Inferior parietal cortex (tissue), 1 donor: ENCODE measurements around the gene PLA2G4E.

ENCODE experiments used
- DNase-seq: peaks from one replicate; pipeline ENCODE4 v3.0.0-alpha.2; 2016; ENCODE audit errors: extremely low spot score

Gene PLA2G4E

DNA sequence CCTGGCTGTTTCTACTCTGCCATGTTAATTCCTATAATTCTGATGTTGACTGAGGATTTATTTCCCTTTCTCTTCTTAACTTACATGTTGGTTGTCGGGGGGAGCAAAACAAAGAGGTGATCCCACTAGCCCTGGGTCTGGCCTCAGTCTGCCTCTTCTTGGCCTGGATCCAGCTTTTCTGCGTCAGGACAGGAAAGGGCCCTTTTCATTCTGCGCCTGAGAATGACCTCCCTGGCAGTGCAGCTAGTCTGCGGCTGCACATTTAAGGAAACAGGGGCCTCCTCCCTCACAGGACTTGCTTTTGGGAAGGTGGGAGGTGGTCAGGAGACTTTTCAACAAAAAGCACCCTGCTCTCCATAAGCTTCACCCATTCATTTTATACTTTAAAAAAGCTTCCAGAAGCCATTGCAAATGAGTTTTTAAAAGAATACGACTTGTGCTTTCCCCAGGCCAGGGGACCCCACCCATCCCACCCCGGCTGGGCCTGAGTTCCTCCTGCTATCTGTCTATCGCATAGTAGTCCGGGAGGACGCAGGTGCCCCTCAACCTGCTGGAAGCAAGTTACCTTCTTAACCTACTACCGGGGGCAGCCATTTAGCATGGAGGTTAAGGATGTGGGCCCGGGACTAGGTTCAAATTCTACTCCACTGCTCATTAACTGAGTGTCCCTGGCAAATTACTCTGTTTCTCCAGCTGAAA, 27.2 kb downstream of the PLA2G4E start:
- DNase-seq, result no peak

DNA sequence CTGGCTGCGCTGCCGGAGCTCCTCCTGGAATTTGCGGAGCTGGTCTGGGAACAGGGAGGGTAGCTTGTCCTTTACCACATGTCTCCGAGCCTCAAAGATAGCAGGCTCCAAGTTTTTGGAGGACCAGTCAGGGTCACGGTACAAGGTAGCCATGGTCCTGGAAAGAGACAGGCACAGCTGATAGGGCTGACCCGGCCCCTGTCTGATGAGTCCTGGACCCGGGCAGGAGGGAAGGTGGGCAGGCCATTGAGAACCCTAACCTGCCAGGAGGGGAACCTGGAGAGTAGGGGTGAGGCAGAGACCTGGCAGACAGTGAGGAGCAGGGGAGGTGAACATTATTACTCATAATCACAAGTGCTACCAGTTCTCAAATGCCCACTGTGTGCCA, 28.0 kb downstream of the PLA2G4E start:
- no peak for DNase-seq

DNA sequence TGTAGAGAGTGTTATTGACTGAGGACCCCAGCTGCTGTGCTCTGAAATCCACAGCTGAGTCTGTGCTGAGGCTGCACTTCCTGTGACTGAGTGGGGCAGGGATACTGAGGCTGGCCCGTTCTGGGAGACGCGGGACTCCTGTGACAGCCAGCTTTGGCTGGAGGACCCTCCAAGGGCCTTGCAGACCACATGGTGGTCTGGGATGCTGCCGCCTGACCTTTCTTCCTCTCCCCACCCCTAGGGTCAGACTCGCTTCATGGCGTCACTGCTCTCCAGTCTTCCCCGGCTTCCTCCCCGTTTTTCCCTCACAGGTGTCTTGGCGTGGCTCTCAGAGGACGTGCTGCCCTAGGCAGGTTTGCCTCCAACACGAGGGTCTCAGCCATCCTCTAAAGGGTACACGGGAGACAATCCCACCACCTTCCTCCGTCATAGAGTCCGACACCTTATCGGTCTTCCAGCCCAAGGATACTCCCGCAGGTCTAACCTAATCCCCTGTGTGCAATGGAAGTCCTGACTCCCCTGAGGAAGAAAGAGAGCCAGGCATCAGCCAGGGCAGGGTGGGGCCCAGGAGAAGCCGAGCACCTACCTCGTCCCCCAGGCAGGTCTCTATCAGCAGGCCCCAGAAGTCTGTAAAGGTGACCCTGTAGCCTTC, 28.6 kb downstream of the PLA2G4E start:
- DNase-seq, result no peak

DNA sequence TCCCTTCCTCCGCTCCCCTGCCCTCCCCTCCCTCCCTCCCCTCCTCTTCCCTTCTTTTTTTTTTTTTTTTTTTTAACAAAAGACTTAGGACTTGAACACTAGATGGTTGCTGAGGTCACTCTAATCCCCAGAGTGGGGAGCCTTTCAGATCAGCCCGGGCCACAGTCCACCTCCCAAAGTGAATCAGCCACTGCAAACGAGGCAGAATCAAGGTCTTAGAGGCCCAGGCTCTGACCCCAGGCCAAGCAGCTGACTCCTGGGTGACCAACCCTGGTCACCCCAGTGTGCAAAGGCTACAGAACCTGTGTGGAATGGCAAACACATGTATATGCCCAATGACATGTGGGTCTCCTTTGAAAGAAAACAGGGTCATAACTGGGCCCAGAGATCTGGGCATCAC, 30.2 kb downstream of the PLA2G4E start:
- DNase-seq, result no peak

DNA sequence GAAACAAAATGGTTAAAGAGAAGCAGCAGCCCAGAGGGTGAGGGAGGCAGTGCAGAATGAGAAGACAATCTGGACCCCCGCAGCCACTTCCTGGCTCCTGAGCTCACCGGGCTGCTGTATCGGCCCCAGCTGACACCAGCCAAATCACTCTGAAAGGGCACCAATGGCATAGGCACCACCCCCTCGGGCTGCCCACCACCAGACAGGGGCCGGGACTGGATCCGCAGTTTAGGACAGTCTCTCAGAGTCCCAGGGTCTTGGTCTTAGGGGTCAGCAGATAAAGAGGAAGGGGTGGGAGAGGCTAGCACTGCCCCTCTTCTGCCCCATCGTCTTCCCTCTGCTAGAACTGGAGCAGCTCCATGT, 30.6 kb downstream of the PLA2G4E start:
- no peak for DNase-seq

DNA sequence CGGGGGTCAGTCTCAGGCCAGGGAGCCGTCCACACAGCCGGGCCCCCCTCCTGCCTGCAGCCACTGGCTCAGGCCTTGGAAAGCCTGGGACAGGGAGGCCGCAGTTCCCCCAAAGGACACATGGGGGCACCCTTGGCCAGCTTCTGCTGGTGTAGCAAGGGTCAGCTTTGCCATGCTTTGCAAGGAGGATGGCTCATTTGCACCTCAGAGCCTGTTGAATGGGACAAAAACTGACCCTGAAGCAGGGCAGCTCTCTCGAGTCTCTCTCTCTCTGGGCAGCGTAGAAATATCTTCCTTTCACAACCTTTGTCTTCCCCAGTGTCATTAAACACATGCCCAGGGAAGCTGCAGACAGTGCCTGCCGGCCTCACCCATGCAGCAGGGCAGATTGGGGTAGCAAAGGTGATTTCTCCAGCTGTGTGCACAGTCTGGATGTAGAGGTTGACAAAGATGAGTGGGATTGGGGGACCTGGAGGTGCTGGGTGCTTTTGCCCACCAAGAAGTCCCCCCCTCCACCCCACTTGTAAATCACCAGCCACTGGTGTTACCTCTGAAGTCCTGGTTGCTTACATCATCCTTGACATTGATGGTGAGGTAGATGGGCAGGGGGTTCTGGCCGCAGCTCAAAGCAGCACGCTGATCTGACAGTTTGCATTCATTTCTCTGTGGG, 31.1 kb downstream of the PLA2G4E start:
- peak; percentile 85 for DNase-seq

DNA sequence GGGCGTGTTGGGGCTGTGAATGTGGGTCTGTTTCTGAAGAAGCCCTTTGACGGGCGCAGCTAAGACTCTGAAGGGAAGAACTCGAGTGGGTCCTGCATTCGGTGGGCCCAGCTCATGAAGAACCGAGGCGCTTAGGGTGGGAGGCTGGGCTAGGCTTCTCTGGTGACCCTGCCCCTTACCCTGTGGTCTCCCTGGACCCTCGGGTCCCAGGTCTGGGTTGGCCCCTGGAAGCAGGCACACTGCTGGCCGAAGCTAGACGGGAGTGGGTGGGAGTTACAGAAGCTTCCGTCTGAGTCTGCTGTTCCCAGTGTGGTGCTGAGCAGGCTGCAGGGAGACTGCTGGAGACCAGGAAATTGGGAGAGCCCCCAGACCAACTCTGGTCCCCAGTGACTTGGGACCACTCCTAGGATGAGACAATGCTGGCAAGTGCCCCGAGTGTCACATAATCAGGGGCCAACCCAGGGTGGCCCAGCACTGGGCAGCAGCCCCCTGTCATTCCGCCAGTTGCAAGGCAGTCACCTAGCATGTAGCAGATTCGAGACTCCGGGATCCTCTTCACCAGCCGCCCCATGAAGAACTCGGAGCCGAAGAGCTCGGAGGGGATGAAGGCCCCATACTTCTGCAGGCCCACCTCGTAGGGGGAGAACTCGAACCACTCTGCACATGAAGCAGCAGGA, 31.8 kb downstream of the PLA2G4E start:
- DNase-seq, result no peak

DNA sequence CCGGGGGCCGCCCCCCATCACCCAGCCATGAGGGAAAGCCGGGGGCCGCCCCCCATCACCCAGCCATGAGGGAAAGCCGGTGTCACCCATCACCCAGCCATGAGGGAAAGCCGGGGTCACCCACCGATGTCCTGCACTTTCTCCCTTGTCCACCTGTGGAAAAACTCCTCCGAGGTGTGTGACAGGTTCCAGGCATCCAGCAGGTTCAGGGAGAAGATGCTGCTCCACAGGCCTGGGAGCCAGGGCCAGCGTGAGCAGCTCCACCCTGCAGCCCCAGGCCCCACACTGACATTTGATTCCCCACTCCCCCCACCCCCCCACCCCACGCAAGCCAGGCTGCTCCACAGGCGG, 32.9 kb downstream of the PLA2G4E start:
- DNase-seq, result no peak

DNA sequence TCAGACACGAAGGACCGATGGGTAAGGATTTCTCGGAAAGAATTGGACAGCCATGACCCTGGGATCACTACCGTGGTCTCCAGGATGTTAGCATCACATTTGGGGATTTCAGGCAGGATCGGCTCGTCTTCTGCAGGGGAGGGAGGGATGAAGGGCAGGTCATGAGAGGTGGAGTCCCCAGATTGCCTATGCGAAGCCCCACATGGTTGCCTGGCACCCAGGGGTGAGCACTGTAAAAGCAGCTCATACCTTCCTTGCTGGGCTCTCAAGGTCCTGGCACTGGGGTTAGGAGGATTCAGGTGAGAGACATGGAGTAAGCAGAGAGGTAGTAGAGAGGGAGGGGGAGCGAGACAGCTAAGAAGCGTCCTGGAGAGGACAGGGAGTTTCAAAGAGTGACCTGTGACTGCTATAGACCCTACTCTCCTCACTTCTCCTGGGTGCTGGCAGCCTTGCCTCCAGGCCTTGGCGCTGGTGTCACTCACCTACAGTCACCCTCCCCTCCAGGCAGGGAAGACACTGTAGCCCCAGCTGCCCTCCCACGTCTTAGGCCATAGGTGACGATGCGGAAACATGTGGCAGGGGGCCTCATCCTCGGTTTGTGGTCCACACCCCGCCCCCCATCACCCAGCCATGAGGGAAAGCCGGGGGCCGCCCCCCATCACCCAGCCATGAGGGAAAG, 33.5 kb downstream of the PLA2G4E start:
- no peak for DNase-seq

DNA sequence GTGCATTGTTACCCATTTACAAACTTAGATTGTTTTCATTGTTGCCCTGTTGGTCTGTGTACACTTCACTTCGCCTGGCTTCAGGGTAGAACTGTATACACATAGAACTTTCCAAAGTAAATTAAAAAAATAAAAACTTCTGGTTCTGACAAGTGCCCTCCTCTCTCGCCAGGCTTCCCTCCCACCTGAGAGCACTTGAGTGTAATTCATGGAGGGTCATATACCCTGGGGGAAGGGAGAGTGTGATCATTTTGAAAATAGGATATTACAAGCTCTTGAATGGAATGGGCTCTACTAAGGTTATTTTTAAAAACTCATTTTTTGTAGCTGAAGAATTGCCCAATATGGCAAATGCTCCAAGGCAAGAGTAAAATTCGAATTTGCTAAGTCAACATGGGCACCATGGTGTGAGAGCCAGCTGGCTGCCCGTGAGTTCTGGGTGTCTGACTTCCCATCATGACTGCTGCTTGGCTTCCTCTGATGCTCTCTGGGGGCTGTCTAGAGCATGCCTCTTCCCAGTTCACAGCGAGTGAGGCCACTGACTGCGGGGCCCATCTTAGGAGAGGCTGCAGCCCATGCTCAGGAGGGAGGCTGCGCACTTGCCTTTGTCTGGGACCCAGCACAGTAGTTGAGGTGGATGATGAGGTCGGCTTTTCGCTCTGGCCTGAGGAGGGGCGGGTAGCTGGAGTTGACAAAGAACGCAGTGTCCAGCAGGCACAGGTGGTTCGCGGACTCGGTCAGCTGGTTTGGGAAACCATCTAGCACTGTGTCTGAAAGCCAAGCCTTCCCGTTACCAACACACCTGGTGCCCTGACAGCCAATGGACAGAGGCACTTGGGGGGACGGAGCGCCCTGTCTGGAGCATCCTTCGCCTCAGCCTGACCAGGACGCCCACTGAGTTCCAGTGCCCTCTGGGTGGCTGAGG, 35.3 kb downstream of the PLA2G4E start:
- DNase-seq, result no peak

DNA sequence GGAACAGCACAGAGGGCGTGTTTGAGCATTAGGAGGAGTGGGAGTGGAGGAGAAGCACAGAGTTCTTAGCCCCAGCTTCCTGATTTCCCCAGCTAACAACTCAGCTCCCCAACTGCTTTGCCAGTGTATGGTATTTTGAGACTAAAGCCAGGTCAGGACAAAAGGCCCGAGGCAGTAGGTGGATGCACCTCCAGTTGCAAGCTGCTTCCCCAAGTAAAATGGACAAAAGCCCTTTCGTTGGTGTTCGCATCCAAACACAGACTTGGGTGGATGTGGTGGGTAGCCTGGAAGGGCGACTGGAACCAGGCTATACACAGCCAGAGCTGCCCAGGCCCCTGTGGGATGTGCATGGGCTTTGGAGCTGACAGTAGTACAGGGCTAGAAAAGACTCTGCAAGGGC, 36.2 kb downstream of the PLA2G4E start:
- DNase-seq, result no peak

DNA sequence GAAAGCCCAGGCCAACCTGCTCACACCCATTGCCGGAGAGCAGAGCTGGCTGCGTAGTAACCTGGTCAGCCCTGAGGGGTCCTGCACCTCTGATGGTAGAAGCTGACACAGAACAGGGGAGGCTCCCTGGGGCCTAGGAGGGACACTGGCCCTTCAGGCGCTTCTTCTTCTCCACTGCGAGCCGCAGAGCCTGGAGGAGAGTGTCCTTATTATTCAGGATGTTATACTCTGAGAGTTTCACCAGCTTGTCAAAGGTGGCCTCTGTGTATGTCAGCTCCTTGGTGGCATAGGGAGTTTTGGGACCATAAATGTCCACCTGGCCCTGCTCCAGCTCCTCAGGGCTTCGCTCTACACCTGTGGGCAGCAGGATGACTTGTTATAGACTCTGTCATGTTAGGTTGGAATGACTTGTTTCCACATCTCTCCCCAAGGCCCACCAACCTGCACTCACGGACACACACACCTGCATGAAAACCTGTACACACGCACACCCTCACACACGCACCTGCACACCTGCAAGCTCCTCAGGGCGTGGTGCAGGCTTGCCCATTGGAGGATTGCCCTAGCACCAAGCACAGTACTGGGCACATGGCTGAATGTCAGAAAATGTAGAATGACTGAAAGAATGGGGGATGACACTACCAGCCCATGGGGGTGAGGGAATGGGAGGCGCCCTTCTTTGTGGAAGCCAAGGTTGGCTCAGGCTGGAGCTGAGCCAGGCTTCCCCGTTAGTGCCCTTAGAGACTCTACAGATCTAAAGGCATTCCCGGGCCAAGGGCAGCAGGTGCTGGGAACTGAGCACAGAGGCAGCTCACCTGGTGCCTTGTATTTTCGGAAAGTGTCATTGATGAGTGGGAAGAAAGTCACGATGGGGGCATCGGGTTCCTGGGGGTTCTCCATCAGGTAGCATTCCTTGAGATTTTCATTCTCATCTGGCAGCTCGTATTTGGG, 36.9 kb downstream of the PLA2G4E start:
- DNase-seq, result no peak

DNA sequence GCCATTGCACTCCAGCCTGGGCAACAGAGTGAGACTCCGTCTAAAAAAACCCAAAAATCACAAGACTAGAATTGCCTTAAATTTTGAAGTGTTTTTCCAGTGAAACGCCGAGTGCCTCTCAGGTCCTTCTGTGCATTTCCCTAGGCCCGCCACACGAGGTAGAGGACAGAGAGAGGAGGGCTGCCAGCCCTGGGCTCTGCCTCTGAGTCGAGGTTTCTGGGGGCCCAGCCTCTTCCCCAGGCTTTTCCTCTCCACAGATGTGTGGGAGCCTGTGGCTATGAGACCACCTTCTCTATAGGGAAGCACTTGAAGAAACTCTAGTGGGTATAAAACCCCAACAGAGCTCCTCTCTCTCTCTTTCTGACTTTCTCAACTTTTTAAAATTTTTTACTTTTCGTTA, 37.6 kb downstream of the PLA2G4E start:
- DNase-seq, result no peak

DNA sequence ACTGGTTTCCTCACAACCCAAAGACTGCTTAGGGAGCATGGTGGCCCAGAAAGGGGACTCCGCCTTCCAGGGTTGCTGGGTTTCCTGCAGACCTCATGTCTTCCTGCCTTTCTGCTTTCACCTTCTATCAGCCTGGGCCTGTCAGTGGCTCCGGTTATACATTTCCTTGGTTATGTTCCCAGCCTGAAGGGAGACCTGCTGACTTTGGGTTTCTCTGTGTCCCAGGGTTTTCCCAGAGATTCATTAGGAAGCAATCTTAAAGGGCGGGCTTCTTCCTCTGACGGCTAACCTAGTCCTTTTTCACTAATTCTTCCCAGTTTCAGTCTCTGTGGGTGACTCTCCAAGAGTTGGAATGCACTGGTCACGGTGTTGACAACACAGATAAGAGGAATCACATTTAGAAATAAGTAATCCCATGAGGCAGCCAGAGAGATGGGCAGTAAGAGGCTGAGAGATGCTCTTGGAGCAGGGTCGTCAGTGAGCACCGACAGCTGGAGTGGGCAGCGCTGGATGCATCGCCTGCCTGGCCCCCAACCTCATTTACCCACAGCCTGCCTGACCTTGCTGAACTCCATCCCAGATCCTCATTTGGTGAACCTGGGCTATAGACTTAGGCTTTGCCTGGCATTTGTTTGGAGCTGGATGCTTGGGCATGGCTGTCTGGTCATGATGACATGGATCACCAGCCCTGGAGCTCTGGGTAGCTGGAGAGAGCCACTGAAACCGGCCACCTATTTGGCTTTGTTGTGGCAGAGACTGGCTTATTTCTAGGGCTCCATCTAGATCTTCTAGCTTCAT, 38.5 kb downstream of the PLA2G4E start:
- DNase-seq, result no peak

DNA sequence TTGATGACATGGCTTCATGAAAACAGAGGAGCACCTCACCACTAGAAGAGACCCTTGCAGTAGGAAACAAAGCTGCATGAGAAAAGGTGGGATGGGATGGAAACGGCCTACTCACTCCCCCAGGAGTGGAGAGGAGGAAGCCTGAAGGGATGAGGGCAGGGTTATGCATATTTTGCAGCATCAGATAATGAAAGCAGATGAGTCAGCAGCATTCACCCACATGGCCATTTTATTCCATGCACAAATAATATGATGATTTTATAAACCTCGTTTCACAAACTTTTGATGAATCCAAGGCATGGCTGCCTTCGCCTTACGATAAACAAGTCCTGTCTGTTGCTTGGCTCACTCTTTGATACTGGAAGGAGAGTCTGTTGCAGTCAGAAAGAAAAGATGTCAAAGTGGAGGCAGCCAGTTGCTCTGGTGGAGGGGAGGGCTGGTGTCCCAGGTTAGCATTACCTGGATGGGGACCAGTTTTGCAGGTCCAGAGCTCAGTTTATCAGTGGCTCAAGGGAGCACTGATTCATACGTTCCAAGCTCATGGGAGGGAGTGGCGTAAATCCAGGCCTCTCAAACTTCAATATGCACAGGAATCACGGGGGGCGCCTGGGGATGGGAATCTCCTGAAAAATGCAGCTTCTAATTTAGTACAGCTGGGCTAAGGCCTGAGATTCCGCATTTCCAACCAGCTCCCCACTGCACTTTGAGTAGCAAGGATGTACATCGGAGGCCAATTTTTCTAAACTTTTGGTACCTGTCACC, 39.3 kb downstream of the PLA2G4E start:
- DNase-seq, result no peak

DNA sequence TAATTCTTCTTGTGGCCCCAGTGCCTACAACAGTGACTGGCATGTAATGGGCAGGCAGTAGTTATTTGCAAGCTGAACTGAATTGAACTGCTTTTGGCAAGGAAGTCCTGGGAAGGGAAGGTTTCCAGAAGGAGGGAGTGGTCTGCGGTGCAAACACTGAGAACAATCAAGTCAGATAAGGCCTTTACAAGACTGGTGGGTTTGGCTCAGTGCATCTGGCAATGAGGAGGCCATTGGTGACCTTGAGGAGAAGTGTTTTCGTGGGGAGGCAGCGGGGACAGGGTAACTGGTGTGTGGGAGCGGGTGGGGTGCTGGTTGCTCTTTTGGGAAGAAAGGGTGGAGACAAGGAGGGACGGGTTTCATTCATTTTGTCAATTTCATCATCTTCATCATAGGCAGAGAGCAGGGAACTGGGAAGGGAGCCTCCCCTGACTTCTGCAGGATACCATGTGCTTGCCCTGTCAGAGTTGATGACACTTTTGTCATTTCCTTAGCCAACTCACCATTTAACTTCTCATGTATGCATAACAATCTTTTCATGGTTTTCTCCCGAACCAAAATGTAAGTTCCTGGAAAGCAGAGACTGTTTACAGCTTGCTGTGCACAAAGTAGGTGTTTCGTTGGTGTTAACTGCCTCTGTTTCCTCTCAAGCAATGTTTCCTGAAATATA, 40.1 kb downstream of the PLA2G4E start:
- no peak for DNase-seq

DNA sequence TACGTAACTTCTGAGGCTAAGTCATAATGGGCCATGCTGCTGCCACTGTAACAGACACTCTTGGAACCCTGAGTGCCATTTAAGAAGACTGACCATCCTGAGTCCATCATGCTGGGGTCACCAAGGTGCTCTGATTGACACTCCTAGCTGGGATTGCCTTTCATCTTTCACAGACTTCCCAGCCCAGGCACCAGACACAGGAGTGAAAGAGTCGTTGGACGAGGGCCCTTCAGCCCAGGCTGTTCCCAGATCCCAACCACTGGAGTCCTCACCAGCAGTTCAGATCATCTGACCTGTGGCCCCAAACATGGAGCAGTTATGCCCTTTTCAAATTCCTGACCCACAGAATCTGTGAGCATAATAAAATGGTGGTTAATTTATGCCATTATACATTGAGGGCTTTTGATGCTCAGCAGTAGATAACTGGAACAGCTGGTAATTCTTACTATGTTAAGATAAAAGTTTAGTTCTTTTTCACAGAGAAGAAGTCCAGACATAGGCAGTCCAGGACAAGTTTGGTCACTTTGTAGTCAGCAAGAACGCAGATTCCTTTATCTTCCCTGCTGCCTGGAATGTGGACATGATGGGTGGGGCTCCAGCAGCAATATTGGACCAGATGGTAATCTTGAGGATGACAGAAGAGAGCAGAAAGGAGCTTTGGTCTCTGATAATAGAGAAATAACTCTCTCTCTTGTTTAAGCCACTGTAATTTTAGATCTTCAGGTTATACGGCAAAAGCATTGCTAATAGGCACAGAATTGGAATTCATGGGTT, 41.2 kb downstream of the PLA2G4E start:
- DNase-seq, result no peak
